ENCODE results near the gene DNAJB6. TPM values are rescaled to one million over a fixed set of nuclear protein-coding genes. Genes with fewer than 3 reads are reported as not detected.

The DNAJB6 gene
- total RNA-seq, 2 experiments from 2014 or later, result 69.3 to 74.9 TPM

GRCh38 chr7:157401567-157402387, 65.0 kb downstream of the DNAJB6 start:
- POLR2A ChIA-PET, result no interaction called here
- no peaks in the 10 kb centered on the region for H3K27me3 Mint-ChIP-seq (ENCODE audit: low read depth)

DNA sequence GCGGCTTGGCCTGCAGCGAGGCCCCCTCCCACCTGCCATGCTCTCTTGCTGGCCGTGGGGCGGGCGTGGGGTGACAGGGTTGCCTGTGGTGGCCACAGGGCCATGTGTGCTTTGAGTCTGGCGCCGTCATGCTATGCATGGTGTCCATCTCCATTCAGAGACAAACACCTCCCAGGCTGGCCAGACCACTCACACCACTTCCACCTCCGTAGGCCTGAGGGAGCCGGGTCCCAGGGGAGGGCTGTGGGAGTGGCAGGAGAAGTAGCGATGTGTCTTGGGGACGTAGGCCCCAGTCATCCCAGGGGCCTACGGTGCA, 65.5 kb downstream of the DNAJB6 start:
- ATAC-seq, result no peak
- Mint-ChIP-seq H3K27ac (no peak overlapping the region), H3K27me3 (ENCODE audit: low read depth) (no peaks in the 10 kb centered on the region), H3K4me3 (no peak overlapping the region), H3K9me3 (ENCODE audit: insufficient read depth) (no peaks in the 10 kb centered on the region), H3K36me3 (ENCODE audit: low read depth) (peaks cover 27% of the 10 kb centered on the region), H3K4me1 (ENCODE audit: low read depth) (peaks cover 28% of the 10 kb centered on the region)
- ChIA-PET POLR2A (no interaction called here), CTCF (no interaction called here)
- no peak for DNase-seq

More at GRCh38 chr7:157401567-157402387, 65.0 kb downstream of the DNAJB6 start:
- no peak overlapping the region for H3K4me3 Mint-ChIP-seq
- CTCF ChIA-PET, result no interaction called here
- ATAC-seq (no peak), DNase-seq (no peak)
- H3K9me3 Mint-ChIP-seq (ENCODE audit: insufficient read depth), result no peaks in the 10 kb centered on the region
- peaks cover 27% of the 10 kb centered on the region for H3K36me3 Mint-ChIP-seq (ENCODE audit: low read depth)
- H3K27ac Mint-ChIP-seq, result peak overlapping the region; percentile 4
- H3K4me1 Mint-ChIP-seq (ENCODE audit: low read depth), result peaks cover 28% of the 10 kb centered on the region

- Mint-ChIP-seq H3K4me3 (no peak overlapping the region), H3K36me3 (ENCODE audit: low read depth) (peaks cover 23% of the 10 kb centered on the region), H3K27ac (no peak overlapping the region), H3K9me3 (ENCODE audit: insufficient read depth) (no peaks in the 10 kb centered on the region), H3K27me3 (ENCODE audit: low read depth) (no peaks in the 10 kb centered on the region), H3K4me1 (ENCODE audit: low read depth) (peaks cover 26% of the 10 kb centered on the region)
- DNase-seq (no peak), ATAC-seq (no peak)
- ChIA-PET CTCF (interaction anchor here (0.8 kb wide), 1 partner anchor 16 kb away, joined by 5 read pairs; no protein-coding TSS in a partner anchor), POLR2A (no interaction called here)
Measured at GRCh38 chr7:157402911-157403534, 66.2 kb downstream of the DNAJB6 start.

DNA sequence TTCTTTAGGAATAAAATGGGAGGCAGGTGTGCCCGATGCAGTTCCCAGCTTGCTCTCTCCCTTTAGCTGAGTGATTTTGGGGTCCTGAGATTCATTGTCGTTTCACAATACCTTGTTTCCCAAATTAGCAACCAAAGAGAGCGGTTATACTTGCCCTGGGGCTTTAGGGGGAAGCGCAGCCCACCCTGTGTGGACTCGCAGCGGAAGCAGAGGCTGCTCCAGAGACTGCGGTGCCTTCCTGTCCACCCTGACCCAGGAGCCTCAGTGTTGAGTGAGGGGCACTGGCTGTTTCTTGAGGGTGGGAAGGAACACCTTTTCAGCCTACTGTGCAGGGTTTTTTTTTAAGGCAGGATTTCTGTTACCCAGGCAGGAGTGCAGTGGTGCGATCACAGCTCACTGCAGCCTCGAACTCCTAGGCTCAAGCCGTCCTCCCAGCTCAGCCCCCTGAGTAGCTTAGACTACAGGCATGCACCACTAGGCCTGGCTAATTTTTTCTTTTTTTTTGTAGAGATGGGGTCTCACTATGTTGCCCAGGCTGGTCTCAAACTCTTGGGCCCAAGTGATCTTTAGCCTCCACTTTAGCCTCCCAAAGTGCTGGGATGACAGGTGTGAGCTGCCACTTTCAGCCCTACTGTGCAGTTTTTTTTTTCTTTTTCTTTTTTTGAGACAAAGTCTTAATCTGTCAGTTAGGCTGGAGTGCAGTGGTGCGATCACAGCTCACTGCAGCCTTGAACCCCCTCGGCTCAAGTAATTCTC, 67.0 kb downstream of the DNAJB6 start:
- ChIA-PET POLR2A (no interaction called here), CTCF (interaction anchor here (0.8 kb wide), 1 partner anchor 17 kb away, joined by 5 read pairs; no protein-coding TSS in a partner anchor)
- H3K9me3 Mint-ChIP-seq (ENCODE audit: insufficient read depth), result no peaks in the 10 kb centered on the region
- DNase-seq (no peak), ATAC-seq (no peak)
- H3K4me3 Mint-ChIP-seq, result no peak overlapping the region
- H3K27me3 Mint-ChIP-seq (ENCODE audit: low read depth), result no peaks in the 10 kb centered on the region
- no peak overlapping the region for H3K27ac Mint-ChIP-seq
- H3K4me1 Mint-ChIP-seq (ENCODE audit: low read depth), result peaks cover 23% of the 10 kb centered on the region
- H3K36me3 Mint-ChIP-seq (ENCODE audit: low read depth), result peaks cover 19% of the 10 kb centered on the region

GRCh38 chr7:157404845-157405481, 68.2 kb downstream of the DNAJB6 start:
- DNase-seq (peak; percentile 24), ATAC-seq (peak; percentile 29)
- H3K9me3 Mint-ChIP-seq (ENCODE audit: insufficient read depth), result no peaks in the 10 kb centered on the region
- peaks cover 14% of the 10 kb centered on the region for H3K36me3 Mint-ChIP-seq (ENCODE audit: low read depth)
- H3K4me3 Mint-ChIP-seq, result no peak overlapping the region
- H3K4me1 Mint-ChIP-seq (ENCODE audit: low read depth), result peaks cover 23% of the 10 kb centered on the region
- peak overlapping the region; percentile 72 for H3K27ac Mint-ChIP-seq
- ChIA-PET CTCF (no interaction called here), POLR2A (interaction anchor here (0.5 kb wide), 1 partner anchor 1301 kb away, joined by 3 read pairs; no protein-coding TSS in a partner anchor)
- no peaks in the 10 kb centered on the region for H3K27me3 Mint-ChIP-seq (ENCODE audit: low read depth)

- peak overlapping the region; percentile 72 for H3K27ac Mint-ChIP-seq
- DNase-seq (no peak), ATAC-seq (no peak)
- H3K4me3 Mint-ChIP-seq, result no peak overlapping the region
- no peaks in the 10 kb centered on the region for H3K27me3 Mint-ChIP-seq (ENCODE audit: low read depth)
- ChIA-PET POLR2A (interaction anchor here (0.5 kb wide), 1 partner anchor 1300 kb away, joined by 3 read pairs; no protein-coding TSS in a partner anchor), CTCF (no interaction called here)
- no peaks in the 10 kb centered on the region for H3K9me3 Mint-ChIP-seq (ENCODE audit: insufficient read depth)
- peaks cover 13% of the 10 kb centered on the region for H3K36me3 Mint-ChIP-seq (ENCODE audit: low read depth)
- peaks cover 21% of the 10 kb centered on the region for H3K4me1 Mint-ChIP-seq (ENCODE audit: low read depth)
Measured at GRCh38 chr7:157405501-157405900, 68.7 kb downstream of the DNAJB6 start.

GRCh38 chr7:157405914-157406810, 69.4 kb downstream of the DNAJB6 start:
- no peaks in the 10 kb centered on the region for H3K27me3 Mint-ChIP-seq (ENCODE audit: low read depth)

DNA sequence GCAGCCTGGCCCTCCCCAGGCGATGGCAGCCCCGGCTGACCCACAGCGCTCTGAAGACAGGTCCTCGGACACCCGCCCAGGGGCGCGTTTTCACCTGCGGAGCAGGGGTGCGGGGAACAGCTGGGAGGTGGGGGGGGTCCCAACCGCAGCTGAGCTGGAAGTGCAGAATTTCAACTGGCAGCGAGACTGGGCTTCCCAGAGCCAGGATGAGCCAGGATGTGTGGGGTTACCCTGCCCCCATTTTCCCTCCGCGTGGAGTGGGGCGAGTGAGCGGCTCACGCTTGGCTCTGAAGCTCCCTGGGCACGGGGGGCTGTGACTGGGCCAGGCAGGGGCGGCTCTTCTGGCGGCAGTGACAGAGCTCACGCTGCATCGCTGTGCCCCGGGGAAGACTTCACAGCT, 70.2 kb downstream of the DNAJB6 start:
- ChIA-PET POLR2A (no interaction called here), CTCF (no interaction called here)
- Mint-ChIP-seq H3K27me3 (ENCODE audit: low read depth) (no peaks in the 10 kb centered on the region), H3K36me3 (ENCODE audit: low read depth) (peaks cover 6% of the 10 kb centered on the region), H3K27ac (no peak overlapping the region), H3K4me3 (no peak overlapping the region), H3K4me1 (ENCODE audit: low read depth) (peaks cover 18% of the 10 kb centered on the region), H3K9me3 (ENCODE audit: insufficient read depth) (no peaks in the 10 kb centered on the region)
- DNase-seq, result no peak
- ATAC-seq, result no peak

More at GRCh38 chr7:157405914-157406810, 69.4 kb downstream of the DNAJB6 start:
- Mint-ChIP-seq H3K36me3 (ENCODE audit: low read depth) (peaks cover 9% of the 10 kb centered on the region), H3K4me3 (no peak overlapping the region), H3K9me3 (ENCODE audit: insufficient read depth) (no peaks in the 10 kb centered on the region), H3K4me1 (ENCODE audit: low read depth) (peaks cover 19% of the 10 kb centered on the region), H3K27ac (no peak overlapping the region)
- DNase-seq, result no peak
- ChIA-PET POLR2A (no interaction called here), CTCF (no interaction called here)
- no peak for ATAC-seq

DNA sequence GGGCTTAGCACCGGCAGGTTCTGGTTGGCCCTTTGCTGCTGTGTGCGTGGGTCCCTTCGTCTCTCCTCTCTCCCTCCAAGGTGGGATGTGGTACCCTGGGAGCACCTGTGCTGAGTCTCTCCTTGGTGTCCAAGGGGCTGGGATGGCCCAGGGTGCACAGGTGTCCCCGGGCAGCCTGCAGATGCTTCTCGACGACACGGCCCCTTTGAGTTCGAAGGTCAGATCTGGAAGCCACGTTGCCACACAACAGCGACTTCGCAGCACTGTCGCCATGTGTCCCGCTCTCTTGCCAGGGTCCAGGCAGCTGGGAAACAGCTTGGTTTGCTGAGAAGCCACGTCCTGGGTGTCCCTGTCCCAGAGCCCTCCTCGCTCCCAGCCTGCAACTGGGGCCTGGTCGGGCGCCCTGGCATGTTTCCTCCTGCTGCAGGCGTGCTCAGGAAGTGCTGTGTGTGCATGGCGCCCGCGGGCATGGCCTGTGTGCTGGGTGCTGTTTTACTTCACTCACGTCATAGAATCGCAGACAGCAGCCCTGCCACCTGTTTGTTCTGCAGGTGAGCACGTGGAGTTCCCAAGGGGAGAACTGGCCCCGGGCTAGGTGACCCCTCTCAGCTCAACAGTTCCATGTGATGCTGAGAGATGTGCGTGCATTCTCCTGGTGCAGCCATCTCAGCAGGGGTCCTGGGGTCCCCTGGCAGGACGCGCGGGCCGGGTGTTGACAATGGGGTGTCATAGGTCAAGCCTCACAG, 70.9 kb downstream of the DNAJB6 start:
- POLR2A ChIA-PET, result no interaction called here
- Mint-ChIP-seq H3K4me1 (ENCODE audit: low read depth) (peaks cover 18% of the 10 kb centered on the region), H3K36me3 (ENCODE audit: low read depth) (peaks cover 6% of the 10 kb centered on the region), H3K27me3 (ENCODE audit: low read depth) (no peaks in the 10 kb centered on the region), H3K27ac (no peak overlapping the region), H3K9me3 (ENCODE audit: insufficient read depth) (no peaks in the 10 kb centered on the region), H3K4me3 (no peak overlapping the region)
- no peak for ATAC-seq
- CTCF ChIA-PET, result no interaction called here
- no peak for DNase-seq

DNA sequence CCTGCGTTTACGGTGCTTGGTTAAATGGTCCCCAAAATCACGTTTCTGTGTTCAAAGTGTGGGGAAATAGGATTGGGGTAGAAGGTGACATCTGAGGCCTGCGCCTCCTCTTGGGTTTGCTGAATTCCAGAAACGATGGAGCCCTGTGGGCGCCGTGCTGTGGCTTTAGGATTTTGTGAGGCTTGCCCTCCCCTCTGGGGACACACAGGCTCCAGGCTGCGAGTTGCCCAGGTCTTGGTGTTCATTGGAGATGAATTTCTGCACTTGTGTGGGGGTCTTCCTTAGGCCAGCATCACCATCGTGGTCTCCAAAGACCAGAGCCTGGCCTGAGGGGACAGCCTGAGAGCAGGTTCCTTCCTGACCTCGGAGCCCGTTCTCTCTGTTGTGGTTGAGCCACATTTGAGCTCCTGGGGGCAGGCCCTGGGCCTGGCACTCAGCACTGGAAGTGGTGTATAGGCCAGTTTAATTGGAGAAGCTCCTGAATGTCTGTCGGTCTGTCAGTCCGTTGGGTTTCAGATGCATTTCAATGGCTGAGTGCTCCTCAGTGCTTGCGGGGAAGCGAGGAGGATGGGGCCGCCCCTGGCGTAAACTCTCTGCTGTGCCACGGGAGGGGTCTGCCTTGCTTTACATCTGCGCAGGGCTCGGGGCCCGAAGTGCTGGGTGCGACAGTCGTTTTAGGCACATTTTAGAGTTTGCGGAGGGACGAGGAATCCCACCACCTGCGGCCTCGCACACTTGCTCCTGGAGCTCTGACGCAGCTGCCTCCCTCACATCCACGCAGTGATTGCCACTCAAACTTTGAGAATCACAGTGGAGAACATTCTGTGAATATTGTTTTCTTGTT, 71.7 kb downstream of the DNAJB6 start:
- Mint-ChIP-seq H3K9me3 (ENCODE audit: insufficient read depth) (no peaks in the 10 kb centered on the region), H3K36me3 (ENCODE audit: low read depth) (peaks cover 6% of the 10 kb centered on the region), H3K27me3 (ENCODE audit: low read depth) (no peaks in the 10 kb centered on the region), H3K4me3 (no peak overlapping the region), H3K4me1 (ENCODE audit: low read depth) (peaks cover 14% of the 10 kb centered on the region), H3K27ac (no peak overlapping the region)
- ChIA-PET POLR2A (interaction anchor here (0.6 kb wide), 1 partner anchor 295 kb away, joined by 3 read pairs; no protein-coding TSS in a partner anchor), CTCF (no interaction called here)
- no peak for ATAC-seq
- no peak for DNase-seq

All from activated CD8-positive, alpha-beta T cell treated with anti-CD3 and anti-CD28 coated beads, Interleukin-2, amount 10 ng/mL, durations not matched to agents 7 days and 5 days (primary cell).